Activated T-helper 1 cell treated with anti-CD3 and anti-CD28 coated beads, Interleukin-12 subunit alpha, Interleukin-12 subunit beta, Interleukin-2, Interleukin-4 antibody, amounts not matched to agents 30 ng/mL and 10 ng/mL and 1 ng/mL, durations not matched to agents 14 hours and 24 hours and 36 hours (primary cell): ENCODE data around the gene R3HDM2. TPM values are rescaled to one million over a fixed set of nuclear protein-coding genes. Genes with fewer than 3 reads are reported as not detected.

ENCODE experiments used
- DNase-seq: peaks from one replicate; pipeline ENCODE4 v3.0.0; 2021; ENCODE audit warnings: low spot score
- H3K27ac Mint-ChIP-seq: one replicate; pipeline ENCODE4 v1.8.0; 2021; ENCODE audit warnings: mild to moderate bottlenecking, mixed read lengths
- H3K27me3 Mint-ChIP-seq: one replicate; pipeline ENCODE4 v1.8.0; 2022; ENCODE audit warnings: mild to moderate bottlenecking, moderate library complexity, mixed read lengths; ENCODE audit not compliant: insufficient read depth
- H3K36me3 Mint-ChIP-seq: one replicate; pipeline ENCODE4 v1.8.0; 2021; ENCODE audit warnings: low read depth, mixed read lengths
- H3K4me1 Mint-ChIP-seq: one replicate; pipeline ENCODE4 v1.8.0; 2021; ENCODE audit warnings: low read depth, mixed read lengths
- H3K4me3 Mint-ChIP-seq: one replicate; pipeline ENCODE4 v1.8.0; 2021; ENCODE audit warnings: mild to moderate bottlenecking, moderate library complexity, mixed read lengths
- H3K9me3 Mint-ChIP-seq: one replicate; pipeline ENCODE4 v1.8.0; 2021; ENCODE audit warnings: mixed read lengths
- intact Hi-C: fragments of 100-400 bp; cut with micrococcal nuclease; formaldehyde crosslinking; loops from one replicate; pipeline ENCODE4 v1.15.1; 2024
- total RNA-seq: library from RNA; stranded (reverse); gene quantifications from 2 replicates; pipeline ENCODE4 v1.2.3, GENCODE V29; 2022

The R3HDM2 gene
- total RNA-seq, 1 donor from 2014 or later: 44.6 TPM

DNA sequence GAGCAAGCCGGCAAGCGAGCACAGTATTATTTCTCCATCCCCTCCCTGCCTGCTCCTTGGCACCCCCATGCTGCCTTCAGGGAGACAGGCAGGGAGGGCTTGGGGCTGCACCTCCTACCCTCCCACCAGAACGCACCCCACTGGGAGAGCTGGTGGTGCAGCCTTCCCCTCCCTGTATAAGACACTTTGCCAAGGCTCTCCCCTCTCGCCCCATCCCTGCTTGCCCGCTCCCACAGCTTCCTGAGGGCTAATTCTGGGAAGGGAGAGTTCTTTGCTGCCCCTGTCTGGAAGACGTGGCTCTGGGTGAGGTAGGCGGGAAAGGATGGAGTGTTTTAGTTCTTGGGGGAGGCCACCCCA lies 218.2 kb downstream of the R3HDM2 start:
- no peak overlapping the region for H3K27ac Mint-ChIP-seq
- DNase-seq: no peak
- intact Hi-C loops: loop anchor here (1.0 kb wide), 3 partner anchors 27 to 247 kb away; partner anchors contain the start of gene GLI1
- H3K9me3 Mint-ChIP-seq: no peaks in the 10 kb centered on the region
- H3K27me3 Mint-ChIP-seq: peaks cover 36% of the 10 kb centered on the region
- H3K36me3 Mint-ChIP-seq: peaks cover 3% of the 10 kb centered on the region
- H3K4me1 Mint-ChIP-seq: peaks cover 30% of the 10 kb centered on the region
- no peak overlapping the region for H3K4me3 Mint-ChIP-seq

DNA sequence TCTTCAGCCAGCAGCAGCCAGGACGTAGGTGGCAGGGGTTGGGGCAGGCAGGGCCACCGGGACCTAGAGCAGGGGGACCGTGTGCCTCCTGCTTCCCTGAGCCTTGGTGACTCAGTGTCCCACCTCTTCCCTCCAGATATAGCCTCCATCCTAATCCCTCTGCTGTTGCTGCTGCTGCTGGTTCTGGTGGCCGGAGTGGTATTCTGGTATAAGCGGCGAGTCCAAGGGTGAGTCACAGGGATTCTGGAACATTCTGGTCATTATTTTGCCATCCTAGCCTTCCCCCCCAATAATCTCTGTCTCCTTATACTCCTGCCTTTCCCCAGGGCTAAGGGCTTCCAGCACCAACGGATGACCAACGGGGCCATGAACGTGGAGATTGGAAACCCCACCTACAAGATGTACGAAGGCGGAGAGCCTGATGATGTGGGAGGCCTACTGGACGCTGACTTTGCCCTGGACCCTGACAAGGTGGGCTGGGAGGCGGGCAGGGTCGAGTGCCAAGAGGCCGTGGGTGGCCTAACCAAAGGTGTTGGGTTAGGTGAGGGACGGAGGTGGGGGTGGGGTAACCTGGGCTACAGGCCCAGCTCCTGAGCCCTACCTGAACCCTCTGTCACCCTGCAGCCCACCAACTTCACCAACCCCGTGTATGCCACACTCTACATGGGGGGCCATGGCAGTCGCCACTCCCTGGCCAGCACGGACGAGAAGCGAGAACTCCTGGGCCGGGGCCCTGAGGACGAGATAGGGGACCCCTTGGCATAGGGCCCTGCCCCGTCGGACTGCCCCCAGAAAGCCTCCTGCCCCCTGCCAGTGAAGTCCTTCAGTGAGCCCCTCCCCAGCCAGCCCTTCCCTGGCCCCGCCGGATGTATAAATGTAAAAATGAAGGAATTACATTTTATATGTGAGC lies 218.8 kb downstream of the R3HDM2 start:
- Mint-ChIP-seq H3K4me3 (no peak overlapping the region), H3K9me3 (no peaks in the 10 kb centered on the region), H3K27me3 (peaks cover 31% of the 10 kb centered on the region), H3K27ac (no peak overlapping the region), H3K36me3 (no peaks in the 10 kb centered on the region), H3K4me1 (peaks cover 24% of the 10 kb centered on the region)
- DNase-seq: no peak
- intact Hi-C loops: no loop called here

DNA sequence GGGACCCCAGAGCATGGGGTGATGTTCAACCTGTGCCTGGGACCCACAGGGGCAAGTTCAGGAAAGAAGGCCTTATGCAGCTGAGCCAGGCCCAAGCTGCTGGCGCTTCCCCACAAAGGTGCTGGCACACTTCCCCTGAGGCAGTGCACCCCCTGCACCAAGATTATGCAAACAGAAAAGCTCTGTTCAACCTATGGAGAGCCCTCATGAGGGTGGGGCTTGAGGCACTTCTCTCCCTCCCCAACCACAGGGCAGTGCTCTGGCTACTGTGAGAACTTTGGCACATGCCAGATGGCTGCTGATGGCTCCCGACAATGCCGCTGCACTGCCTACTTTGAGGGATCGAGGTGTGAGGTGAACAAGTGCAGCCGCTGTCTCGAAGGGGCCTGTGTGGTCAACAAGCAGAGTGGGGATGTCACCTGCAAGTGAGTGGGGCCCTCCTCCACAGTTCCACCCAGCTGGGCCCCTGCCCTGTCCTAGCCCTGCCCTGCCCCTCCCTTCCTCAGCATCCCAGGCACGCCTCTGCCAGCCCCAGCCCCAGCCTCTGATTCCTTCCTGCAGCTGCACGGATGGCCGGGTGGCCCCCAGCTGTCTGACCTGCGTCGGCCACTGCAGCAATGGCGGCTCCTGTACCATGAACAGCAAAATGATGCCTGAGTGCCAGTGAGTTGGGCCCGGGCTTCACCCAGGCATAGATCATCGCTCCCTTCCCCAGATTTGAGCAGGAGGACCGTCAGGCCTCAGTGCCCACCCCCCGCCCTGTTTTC lies 219.7 kb downstream of the R3HDM2 start:
- Mint-ChIP-seq H3K4me1 (peaks cover 24% of the 10 kb centered on the region), H3K27ac (no peak overlapping the region), H3K27me3 (peaks cover 31% of the 10 kb centered on the region), H3K36me3 (no peaks in the 10 kb centered on the region), H3K9me3 (no peaks in the 10 kb centered on the region), H3K4me3 (no peak overlapping the region)
- intact Hi-C loops: no loop called here
- no peak for DNase-seq

DNA sequence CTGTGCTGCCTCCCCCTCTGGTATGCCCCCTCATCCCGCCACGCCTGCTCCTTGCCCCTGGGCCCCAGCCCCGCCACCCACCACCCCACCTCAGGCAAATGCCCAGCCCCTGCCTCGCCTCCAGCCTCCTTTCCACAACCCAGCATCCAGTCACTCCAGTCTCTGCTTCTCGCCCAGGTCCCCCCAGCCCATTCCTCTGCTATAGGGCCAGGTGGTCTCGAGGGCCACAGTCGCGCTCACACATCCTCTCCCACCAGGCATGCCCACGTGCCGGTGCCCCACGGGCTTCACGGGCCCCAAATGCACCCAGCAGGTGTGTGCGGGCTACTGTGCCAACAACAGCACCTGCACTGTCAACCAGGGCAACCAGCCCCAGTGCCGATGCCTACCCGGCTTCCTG lies 220.4 kb downstream of the R3HDM2 start:
- intact Hi-C loops: no loop called here
- no peaks in the 10 kb centered on the region for H3K9me3 Mint-ChIP-seq
- peaks cover 18% of the 10 kb centered on the region for H3K4me1 Mint-ChIP-seq
- H3K4me3 Mint-ChIP-seq: no peak overlapping the region
- no peak overlapping the region for H3K27ac Mint-ChIP-seq
- no peak for DNase-seq
- peaks cover 24% of the 10 kb centered on the region for H3K27me3 Mint-ChIP-seq
- H3K36me3 Mint-ChIP-seq: no peaks in the 10 kb centered on the region

DNA sequence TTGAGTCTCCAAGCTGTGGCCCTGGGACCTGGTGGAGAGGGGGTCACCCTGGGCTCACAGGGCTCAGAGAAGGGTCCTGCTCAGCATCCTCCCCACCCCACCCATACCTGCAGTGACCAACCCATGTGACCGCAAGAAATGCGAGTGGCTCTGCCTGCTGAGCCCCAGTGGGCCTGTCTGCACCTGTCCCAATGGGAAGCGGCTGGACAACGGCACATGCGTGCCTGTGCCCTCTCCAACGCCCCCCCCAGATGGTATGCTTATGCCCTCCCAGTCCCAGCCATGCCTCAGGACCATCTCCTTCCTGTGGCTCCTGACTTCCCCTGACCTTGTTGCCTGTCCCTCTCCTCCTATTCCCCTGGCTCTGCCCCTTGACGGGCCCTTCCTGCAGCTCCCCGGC lies 220.9 kb downstream of the R3HDM2 start:
- Mint-ChIP-seq H3K36me3 (no peaks in the 10 kb centered on the region), H3K27ac (no peak overlapping the region), H3K4me1 (peaks cover 13% of the 10 kb centered on the region), H3K4me3 (no peak overlapping the region), H3K27me3 (peaks cover 19% of the 10 kb centered on the region), H3K9me3 (no peaks in the 10 kb centered on the region)
- intact Hi-C loops: no loop called here
- DNase-seq: no peak

DNA sequence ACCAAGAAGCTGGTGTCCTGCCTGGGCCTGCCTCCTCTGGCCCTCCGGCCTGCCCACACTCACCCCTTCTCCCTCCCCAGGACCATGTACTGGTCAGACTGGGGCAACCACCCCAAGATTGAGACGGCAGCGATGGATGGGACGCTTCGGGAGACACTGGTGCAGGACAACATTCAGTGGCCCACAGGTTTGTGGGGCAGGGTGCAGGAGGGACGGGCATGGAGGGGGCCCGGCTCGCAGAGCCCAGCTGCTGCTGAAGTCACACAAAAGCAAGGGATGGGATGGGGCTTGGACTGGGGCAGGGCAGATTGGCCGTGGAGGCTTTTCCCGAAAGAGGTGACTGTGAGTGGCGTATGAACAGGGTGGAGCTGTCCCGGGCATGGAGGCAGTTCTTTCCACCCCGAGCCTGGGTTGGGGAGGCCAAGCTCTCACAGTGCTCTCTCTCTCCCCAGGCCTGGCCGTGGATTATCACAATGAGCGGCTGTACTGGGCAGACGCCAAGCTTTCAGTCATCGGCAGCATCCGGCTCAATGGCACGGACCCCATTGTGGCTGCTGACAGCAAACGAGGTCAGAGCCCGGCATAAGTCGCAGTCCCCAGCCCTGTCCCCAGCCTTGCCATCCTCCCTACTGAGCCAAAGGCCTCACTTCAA lies 222.1 kb downstream of the R3HDM2 start:
- H3K4me1 Mint-ChIP-seq: peaks cover 6% of the 10 kb centered on the region
- H3K36me3 Mint-ChIP-seq: no peaks in the 10 kb centered on the region
- DNase-seq: no peak
- no peak overlapping the region for H3K4me3 Mint-ChIP-seq
- intact Hi-C loops: no loop called here
- H3K27me3 Mint-ChIP-seq: peaks cover 7% of the 10 kb centered on the region
- no peak overlapping the region for H3K27ac Mint-ChIP-seq
- no peaks in the 10 kb centered on the region for H3K9me3 Mint-ChIP-seq

DNA sequence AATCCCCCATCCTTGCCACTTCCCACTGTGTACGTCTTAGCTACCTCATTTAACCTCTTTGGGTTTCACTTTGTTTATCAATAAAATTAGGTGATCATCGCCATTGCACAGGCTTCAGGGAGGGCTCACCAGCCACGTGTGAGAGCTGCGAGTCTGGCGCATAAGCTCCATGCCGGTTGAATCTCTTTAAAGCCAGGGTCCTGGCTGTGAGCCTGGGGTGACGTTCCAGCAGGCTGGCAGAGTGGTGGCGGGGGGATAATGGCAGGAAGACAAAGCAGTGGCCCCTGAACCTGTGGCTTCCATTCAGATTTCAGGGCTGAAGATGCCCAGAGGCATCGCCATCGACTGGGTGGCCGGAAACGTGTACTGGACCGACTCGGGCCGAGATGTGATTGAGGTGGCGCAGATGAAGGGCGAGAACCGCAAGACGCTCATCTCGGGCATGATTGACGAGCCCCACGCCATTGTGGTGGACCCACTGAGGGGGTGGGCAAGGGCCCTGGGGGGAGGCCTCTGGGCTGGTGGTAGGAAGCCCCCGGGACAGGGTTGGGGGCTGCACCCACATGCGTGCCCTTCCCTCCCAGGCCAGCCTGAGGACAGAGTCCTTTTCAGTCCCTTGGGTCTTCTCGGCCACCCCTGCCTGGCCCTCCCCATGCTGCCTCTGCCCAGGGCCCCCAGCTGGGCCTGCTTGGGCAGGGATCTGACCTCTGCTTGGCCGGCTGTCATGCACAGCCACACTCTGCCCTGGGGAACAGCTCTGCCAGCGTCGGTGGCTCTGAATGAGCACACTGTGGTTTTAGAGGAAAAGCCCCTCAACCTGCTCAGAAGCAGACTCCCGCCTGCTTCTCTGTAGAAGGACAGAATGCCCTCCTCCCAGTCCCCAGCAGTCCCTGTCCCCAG lies 222.9 kb downstream of the R3HDM2 start:
- DNase-seq: no peak
- Mint-ChIP-seq H3K4me3 (no peak overlapping the region), H3K9me3 (no peaks in the 10 kb centered on the region), H3K27me3 (peaks cover 2% of the 10 kb centered on the region), H3K27ac (no peak overlapping the region), H3K36me3 (no peaks in the 10 kb centered on the region), H3K4me1 (no peaks in the 10 kb centered on the region)
- intact Hi-C loops: no loop called here

DNA sequence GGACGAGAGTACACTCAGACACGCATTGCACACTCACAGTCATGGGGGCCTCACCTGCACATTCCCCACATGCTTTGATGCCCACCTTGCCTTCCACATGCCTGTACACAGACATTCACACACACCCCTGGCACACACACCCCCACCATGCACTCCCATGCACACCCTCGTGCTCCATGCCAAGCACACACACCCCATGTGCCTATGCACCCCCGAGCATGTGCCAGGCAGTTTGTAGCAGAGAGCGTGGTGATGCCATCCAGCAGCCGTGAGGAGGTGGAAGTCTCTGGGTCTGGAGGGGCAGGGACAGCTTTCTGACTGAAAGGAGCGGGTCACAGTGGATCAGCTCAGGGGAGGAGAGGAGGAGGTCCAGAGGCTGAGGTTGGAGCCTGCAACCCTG lies 224.9 kb downstream of the R3HDM2 start:
- no peaks in the 10 kb centered on the region for H3K9me3 Mint-ChIP-seq
- DNase-seq: no peak
- no peak overlapping the region for H3K4me3 Mint-ChIP-seq
- intact Hi-C loops: no loop called here
- no peak overlapping the region for H3K27ac Mint-ChIP-seq
- H3K27me3 Mint-ChIP-seq: peaks cover 2% of the 10 kb centered on the region
- H3K36me3 Mint-ChIP-seq: no peaks in the 10 kb centered on the region
- no peaks in the 10 kb centered on the region for H3K4me1 Mint-ChIP-seq

DNA sequence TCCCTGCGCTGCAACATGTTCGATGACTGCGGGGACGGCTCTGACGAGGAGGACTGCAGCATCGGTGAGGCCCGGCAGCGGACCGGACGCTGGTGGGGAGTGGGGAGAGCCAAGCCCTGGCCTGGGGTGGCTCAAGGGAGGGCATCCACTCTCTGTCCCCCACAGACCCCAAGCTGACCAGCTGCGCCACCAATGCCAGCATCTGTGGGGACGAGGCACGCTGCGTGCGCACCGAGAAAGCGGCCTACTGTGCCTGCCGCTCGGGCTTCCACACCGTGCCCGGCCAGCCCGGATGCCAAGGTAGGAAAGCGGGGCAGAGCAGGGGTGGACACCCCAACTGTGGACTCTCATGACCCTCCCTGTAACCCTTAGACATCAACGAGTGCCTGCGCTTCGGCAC lies 225.7 kb downstream of the R3HDM2 start:
- Mint-ChIP-seq H3K4me1 (no peaks in the 10 kb centered on the region), H3K27me3 (peaks cover 2% of the 10 kb centered on the region), H3K4me3 (no peak overlapping the region), H3K27ac (no peak overlapping the region), H3K36me3 (no peaks in the 10 kb centered on the region), H3K9me3 (no peaks in the 10 kb centered on the region)
- DNase-seq: no peak
- intact Hi-C loops: no loop called here

DNA sequence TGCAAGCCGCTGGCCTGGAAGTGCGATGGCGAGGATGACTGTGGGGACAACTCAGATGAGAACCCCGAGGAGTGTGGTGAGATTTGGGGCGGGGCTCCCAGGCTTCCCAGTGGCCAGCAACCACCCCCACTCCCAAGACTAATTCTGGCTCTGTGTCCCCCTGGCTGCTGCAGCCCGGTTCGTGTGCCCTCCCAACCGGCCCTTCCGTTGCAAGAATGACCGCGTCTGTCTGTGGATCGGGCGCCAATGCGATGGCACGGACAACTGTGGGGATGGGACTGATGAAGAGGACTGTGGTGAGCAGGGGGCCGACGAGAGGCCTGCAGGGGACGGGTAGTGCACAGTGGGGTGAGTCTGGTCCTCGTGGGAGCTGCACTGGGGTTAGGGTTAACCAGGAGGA lies 226.4 kb downstream of the R3HDM2 start:
- Mint-ChIP-seq H3K36me3 (no peaks in the 10 kb centered on the region), H3K4me1 (no peaks in the 10 kb centered on the region), H3K27ac (no peak overlapping the region), H3K4me3 (no peak overlapping the region), H3K27me3 (peaks cover 2% of the 10 kb centered on the region), H3K9me3 (no peaks in the 10 kb centered on the region)
- intact Hi-C loops: no loop called here
- no peak for DNase-seq

DNA sequence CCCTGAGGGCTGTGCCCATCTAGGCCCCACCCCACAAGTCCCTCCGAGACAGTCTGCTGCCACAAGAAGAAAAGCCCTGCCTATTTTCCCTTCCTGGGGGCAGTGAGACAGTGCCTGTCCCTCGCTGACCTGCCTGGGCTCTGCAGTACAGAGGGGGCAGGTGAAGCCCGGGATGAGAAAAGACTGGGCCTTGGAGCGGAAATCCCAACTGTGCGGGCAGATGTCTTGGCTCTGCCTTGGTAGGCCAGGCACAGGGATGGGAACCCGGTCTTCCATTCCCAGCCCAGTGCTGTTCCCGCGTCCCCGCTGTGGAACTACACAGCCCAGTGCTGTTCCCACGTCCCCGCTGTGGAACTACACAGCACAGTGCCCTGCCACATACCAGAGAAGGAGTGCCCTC lies 227.1 kb downstream of the R3HDM2 start:
- Mint-ChIP-seq H3K4me3 (no peak overlapping the region), H3K36me3 (no peaks in the 10 kb centered on the region), H3K4me1 (no peaks in the 10 kb centered on the region), H3K9me3 (no peaks in the 10 kb centered on the region), H3K27me3 (no peaks in the 10 kb centered on the region), H3K27ac (no peak overlapping the region)
- DNase-seq: no peak
- intact Hi-C loops: no loop called here
